Measurements from ENCODE around the gene TAX1BP1.

GRCh38 chr7:27746486-27746885, 6.5 kb downstream of the TAX1BP1 start:
- TF ChIP-seq POLR2A (IDR thresholded peaks at IDR 0.05): no peak
- TF ChIP-seq CTCF (IDR thresholded peaks at IDR 0.05): no peak
